Neuronal stem cell (in vitro differentiated cells): ENCODE results near the gene TEKT2.

ENCODE experiments used
- DNase-seq: peaks from one replicate; pipeline ENCODE4 v3.0.0-alpha.2; 2013; ENCODE audit warnings: low spot score
- H2AFZ ChIP-seq: one replicate; pipeline ENCODE4 v1.6.1; 2013; ENCODE audit warnings: mild to moderate bottlenecking, low read length, inconsistent platforms
- H2AK5ac ChIP-seq: 2 replicates; pipeline ENCODE4 v1.6.1; 2013; ENCODE audit warnings: low read depth, mild to moderate bottlenecking, inconsistent platforms, low read length, moderate library complexity, mixed read lengths
- H2BK120ac ChIP-seq: 2 replicates; pipeline ENCODE4 v1.6.1; 2013; ENCODE audit warnings: low read depth, mild to moderate bottlenecking, inconsistent platforms, low read length, moderate library complexity, mixed read lengths
- H2BK12ac ChIP-seq: one replicate; pipeline ENCODE4 v1.6.1; 2013; ENCODE audit warnings: low read length, inconsistent platforms
- H2BK15ac ChIP-seq: 2 replicates; pipeline ENCODE4 v1.6.1; 2013; ENCODE audit warnings: mild to moderate bottlenecking, low read length, inconsistent platforms, mixed read lengths
- H2BK5ac ChIP-seq: one replicate; pipeline ENCODE4 v1.6.1; 2013; ENCODE audit warnings: inconsistent platforms, mild to moderate bottlenecking, low read length, moderate library complexity
- H3K14ac ChIP-seq: one replicate; pipeline ENCODE4 v1.6.1; 2013; ENCODE audit warnings: low read length, inconsistent platforms
- H3K18ac ChIP-seq: 2 replicates; pipeline ENCODE4 v1.6.1; 2013; ENCODE audit warnings: low read length, inconsistent platforms
- H3K23ac ChIP-seq: 2 replicates; pipeline ENCODE4 v1.6.1; 2013; ENCODE audit warnings: low read depth, mild to moderate bottlenecking, mixed read lengths, low read length, inconsistent platforms; ENCODE audit not compliant: poor library complexity
- H3K27ac ChIP-seq: replicated peaks from 3 replicates; pipeline ENCODE4 v1.5.1; 2013; ENCODE audit warnings: low read length, inconsistent platforms
- H3K27me3 ChIP-seq, 3 experiments: 2 replicates each; pipeline ENCODE4 v1.6.1; 2013; ENCODE audit warnings: low read length in 3 of 3, mild to moderate bottlenecking in 2 of 3, inconsistent platforms in 1 of 3, low read depth in 1 of 3, mixed read lengths in 1 of 3, moderate library complexity in 1 of 3; ENCODE audit not compliant: control insufficient read depth in 3 of 3, insufficient read depth in 3 of 3
- H3K36me3 ChIP-seq, 2 donors: replicated peaks in 1 of 2; 2 replicates each; pipeline ENCODE4 v1.6.1; 2013; ENCODE audit warnings: low read length in 2 of 2; ENCODE audit not compliant: control insufficient read depth in 2 of 2, insufficient read depth in 2 of 2
- H3K4ac ChIP-seq: 2 replicates; pipeline ENCODE4 v1.6.1; 2013; ENCODE audit warnings: inconsistent platforms, mild to moderate bottlenecking, low read length, moderate library complexity
- H3K4me1 ChIP-seq, 2 donors: 1 replicate in 1 of 2; 2 replicates in 1 of 2; pipeline ENCODE4 v1.6.1; 2013; ENCODE audit warnings: low read length in 2 of 2, low read depth in 1 of 2; ENCODE audit not compliant: control insufficient read depth in 2 of 2, insufficient read depth in 1 of 2
- H3K4me2 ChIP-seq: one replicate; pipeline ENCODE4 v1.6.1; 2013; ENCODE audit warnings: mild to moderate bottlenecking, low read length, inconsistent platforms; ENCODE audit not compliant: insufficient read depth, poor library complexity, severe bottlenecking
- H3K4me3 ChIP-seq, 2 donors: 2 replicates each; pipeline ENCODE4 v1.5.1; 2013; ENCODE audit warnings: low read length in 2 of 2, mild to moderate bottlenecking in 2 of 2, inconsistent platforms in 1 of 2, moderate library complexity in 1 of 2
- H3K79me1 ChIP-seq: one replicate; pipeline ENCODE4 v1.6.1; 2013; ENCODE audit warnings: low read depth, mild to moderate bottlenecking, inconsistent platforms, low read length, moderate library complexity
- H3K9ac ChIP-seq: one replicate; pipeline ENCODE4 v1.6.1; 2013; ENCODE audit warnings: mild to moderate bottlenecking, low read depth, low read length, inconsistent platforms; ENCODE audit not compliant: poor library complexity
- H3K9me3 ChIP-seq, 2 donors: replicated peaks in 1 of 2; 2 replicates each; pipeline versions ENCODE3 to v1.6.1; 2013; ENCODE audit warnings: low read length in 2 of 2, mild to moderate bottlenecking in 2 of 2, inconsistent platforms in 1 of 2, low read depth in 1 of 2, mixed read lengths in 1 of 2, moderate library complexity in 1 of 2; ENCODE audit not compliant: control insufficient read depth in 2 of 2, insufficient read depth in 1 of 2
- H4K8ac ChIP-seq: one replicate; pipeline ENCODE4 v1.6.1; 2013; ENCODE audit warnings: low read depth, mild to moderate bottlenecking, inconsistent platforms, low read length, moderate library complexity
- H4K91ac ChIP-seq: one replicate; pipeline ENCODE4 v1.6.1; 2013; ENCODE audit warnings: low read length, low read depth, mild to moderate bottlenecking, inconsistent platforms; ENCODE audit not compliant: poor library complexity
- WGBS, 2 donors: extraction: QIAGEN DNeasy Blood & Tissue Kit; methylation state at CpG; one replicate each; pipeline ENCODE4 v1.1.7; 2013; ENCODE audit warnings: missing lambda C conversion rate in 2 of 2, mixed read lengths in 1 of 2; ENCODE audit not compliant: insufficient read length in 2 of 2, insufficient replicate concordance in 1 of 2; ENCODE audit errors: extremely low coverage in 2 of 2; 5-methylcytosine and 5-hydroxymethylcytosine counted together

The TEKT2 gene

DNA sequence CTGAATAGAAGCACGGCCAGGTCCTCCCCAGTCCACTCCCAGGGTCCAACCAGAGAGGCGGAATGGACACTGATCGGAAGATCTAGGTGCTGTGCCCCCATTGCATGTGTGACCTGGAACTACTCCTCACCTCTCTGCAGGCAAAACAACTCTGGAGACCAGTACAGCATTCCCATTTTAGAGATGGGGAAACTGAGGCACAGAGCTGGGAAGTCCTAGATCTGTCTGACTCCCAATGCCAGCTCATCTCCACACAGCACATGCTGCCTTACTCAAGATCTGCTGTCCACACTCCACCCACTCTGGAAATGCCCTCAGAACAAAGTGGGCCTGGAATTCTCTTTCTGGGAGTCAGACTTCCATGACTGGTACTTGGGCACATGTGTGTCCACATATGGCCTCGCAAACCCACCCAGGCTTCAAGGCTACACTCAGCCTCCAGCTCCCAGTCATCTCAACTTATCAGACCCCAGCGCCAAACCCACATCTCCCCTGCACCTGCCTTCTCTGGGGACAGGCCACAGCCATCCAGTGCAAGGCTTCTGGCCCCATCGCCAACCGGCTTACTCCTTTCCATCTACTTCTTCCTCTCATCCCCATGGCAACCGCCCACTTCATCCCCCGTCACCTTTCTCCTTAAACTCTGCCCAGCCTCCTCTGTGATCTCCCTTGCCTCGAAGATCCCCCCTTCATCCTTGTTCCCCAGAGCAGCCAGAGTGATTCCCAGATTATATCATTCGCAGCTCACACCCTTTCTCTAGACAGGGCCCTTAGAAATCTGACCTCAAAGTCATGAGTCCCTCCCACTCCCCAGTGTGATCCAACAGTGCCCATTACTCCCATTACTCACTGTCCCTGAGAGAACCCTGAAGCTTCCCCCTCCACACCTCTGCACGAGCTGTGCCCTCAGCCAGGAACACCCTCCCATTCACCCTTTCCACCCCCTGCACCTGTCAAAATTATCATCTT, 38.5 kb downstream of the TEKT2 start:
- WGBS, 2 donors: no CpG with 5 or more reads among the region's 12 CpGs
- no peak overlapping the region for H3K9ac ChIP-seq
- no peak overlapping the region for H2AK5ac ChIP-seq
- H3K4me2 ChIP-seq: no peak overlapping the region
- peaks cover 19 to 69% (median 46%) of the 10 kb centered on the region in 3 experiments for H3K27me3 ChIP-seq
- DNase-seq: no peak
- no peak overlapping the region for H2AFZ ChIP-seq
- H3K4me1 ChIP-seq: peaks cover 8 to 12% of the 10 kb centered on the region in 2 donors
- H2BK120ac ChIP-seq: no peak overlapping the region
- no peak overlapping the region for H3K18ac ChIP-seq
- H2BK15ac ChIP-seq: peak overlapping the region; percentile 58
- H2BK12ac ChIP-seq: no peak overlapping the region
- no peak overlapping the region for H2BK5ac ChIP-seq
- H4K8ac ChIP-seq: no peak overlapping the region
- no peak overlapping the region for H3K4ac ChIP-seq
- H3K79me1 ChIP-seq: no peaks in the 10 kb centered on the region
- no peak overlapping the region for H3K14ac ChIP-seq
- H3K23ac ChIP-seq: no peak overlapping the region
- no peaks in the 10 kb centered on the region for H3K36me3 ChIP-seq
- no peak overlapping the region for H3K27ac ChIP-seq
- H4K91ac ChIP-seq: no peak overlapping the region
- H3K4me3 ChIP-seq: no peak overlapping the region
- H3K9me3 ChIP-seq: peaks cover 0 to 3% of the 10 kb centered on the region in 2 donors

- Histone ChIP-seq H3K79me1 (no peaks in the 10 kb centered on the region), H2BK12ac (no peak overlapping the region), H3K4ac (no peak overlapping the region), H3K36me3 (no peaks in the 10 kb centered on the region), H3K9me3 (peaks cover 0 to 3% of the 10 kb centered on the region in 2 donors), H4K8ac (no peak overlapping the region), H3K27me3 (peaks cover 19 to 63% (median 46%) of the 10 kb centered on the region in 3 experiments), H3K23ac (no peak overlapping the region), H3K18ac (no peak overlapping the region), H3K9ac (no peak overlapping the region), H2BK5ac (no peak overlapping the region), H3K4me1 (peaks cover 8 to 12% of the 10 kb centered on the region in 2 donors), H2BK15ac (no peak overlapping the region), H3K4me3 (no peak overlapping the region), H3K27ac (no peak overlapping the region), H4K91ac (no peak overlapping the region), H3K14ac (no peak overlapping the region), H2AK5ac (no peak overlapping the region), H2AFZ (peak overlapping the region; percentile 33), H3K4me2 (no peak overlapping the region), H2BK120ac (no peak overlapping the region)
- no CpG with 5 or more reads among the region's 8 CpGs for WGBS, 2 donors
- no peak for DNase-seq
Observed at GRCh38 chr1:36123356-36123755, 39.5 kb downstream of the TEKT2 start.

DNA sequence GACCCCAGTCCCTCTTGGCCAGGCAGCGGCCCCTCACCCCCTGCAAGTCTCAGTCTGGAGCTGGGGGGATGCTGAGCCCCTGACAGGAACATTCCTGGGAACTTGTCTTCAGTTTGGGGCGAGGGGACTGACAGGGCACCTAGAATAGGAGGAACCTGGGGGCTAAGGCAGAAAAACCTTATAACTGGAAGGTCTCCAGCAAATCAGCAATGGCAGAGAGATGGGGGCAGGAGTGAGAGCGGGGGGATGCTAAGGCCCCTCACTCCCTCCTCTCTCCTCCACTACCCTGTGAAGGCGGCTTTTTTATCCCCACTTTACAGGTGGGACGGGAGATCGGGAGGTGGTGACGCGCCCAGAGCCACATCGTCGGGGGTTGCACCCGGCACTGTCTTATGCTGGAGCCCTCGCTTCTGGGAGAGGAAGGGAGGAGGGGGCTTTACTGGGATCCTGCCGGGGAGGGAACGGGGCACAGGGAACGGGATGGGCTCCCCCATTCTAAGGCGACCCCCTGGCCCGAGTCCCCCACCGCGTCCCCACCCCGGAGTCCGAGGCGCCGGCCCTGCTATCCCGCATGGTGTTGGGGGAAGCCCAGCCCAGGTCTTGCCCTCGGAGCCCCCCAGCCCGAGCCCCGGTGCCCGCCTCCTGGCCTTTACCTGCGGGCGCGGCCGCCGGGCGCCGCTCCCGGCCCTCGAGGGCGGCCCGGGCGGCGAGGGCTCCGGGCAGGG, 40.7 kb downstream of the TEKT2 start:
- H3K27me3 ChIP-seq: peaks cover 19 to 62% (median 46%) of the 10 kb centered on the region in 3 experiments
- H3K18ac ChIP-seq: no peak overlapping the region
- H3K23ac ChIP-seq: peak overlapping the region; percentile 80
- peak overlapping the region; percentile 73 for H3K4me2 ChIP-seq
- DNase-seq: no peak
- no peak overlapping the region for H4K91ac ChIP-seq
- H3K27ac ChIP-seq: no peak overlapping the region
- H2BK12ac ChIP-seq: no peak overlapping the region
- no peak overlapping the region for H4K8ac ChIP-seq
- no peak overlapping the region for H3K9ac ChIP-seq
- no peak overlapping the region for H2BK5ac ChIP-seq
- H2BK15ac ChIP-seq: no peak overlapping the region
- no peaks in the 10 kb centered on the region for H3K36me3 ChIP-seq
- no CpG with 5 or more reads among the region's 42 CpGs for WGBS, 2 donors
- no peak overlapping the region for H3K14ac ChIP-seq
- H2BK120ac ChIP-seq: no peak overlapping the region
- H2AFZ ChIP-seq: peak overlapping the region; percentile 49
- H2AK5ac ChIP-seq: peak overlapping the region; percentile 63
- H3K4ac ChIP-seq: no peak overlapping the region
- H3K9me3 ChIP-seq: peaks cover 0 to 3% of the 10 kb centered on the region in 2 donors
- no peak overlapping the region for H3K4me3 ChIP-seq
- peaks cover 8 to 10% of the 10 kb centered on the region in 2 donors for H3K4me1 ChIP-seq
- H3K79me1 ChIP-seq: no peaks in the 10 kb centered on the region
